Kidney tubule cell (primary cell): ENCODE data around the gene WDR87.
"Not testable (repeated sequence)": the region's sequence is repeated elsewhere in the genome, so short reads cannot be mapped to it uniquely, and the experiment has no call there.

Source experiments
- DNase-seq: peaks from one replicate; pipeline ENCODE4 v3.0.0-alpha.2; 2018; ENCODE audit warnings: low spot score

WDR87 gene

DNA sequence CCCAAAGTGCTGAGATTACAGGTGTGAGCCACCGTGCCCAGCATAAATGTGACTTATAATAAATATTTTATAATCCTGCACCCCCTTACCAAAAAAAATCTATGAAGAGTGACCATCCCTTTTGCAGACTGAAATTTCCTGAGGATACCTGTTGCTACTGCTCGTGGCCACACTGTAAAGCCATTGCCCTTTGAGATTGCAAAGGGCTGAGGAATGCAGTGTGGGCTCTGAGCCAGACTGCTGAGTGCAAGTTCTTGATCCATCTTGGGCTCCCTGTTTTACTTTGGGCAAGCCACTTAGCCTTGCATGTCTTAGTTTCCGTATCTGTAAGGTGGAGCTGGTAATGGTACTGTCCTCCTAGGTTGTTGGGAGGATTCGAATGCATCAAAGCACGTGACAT is 24.0 kb upstream of the WDR87 start:
- peak; percentile 77 for DNase-seq

GRCh38 chr19:37929355-37929923 is 23.0 kb upstream of the WDR87 start:
- DNase-seq: no peak

- no peak for DNase-seq
These were observed 22.3 kb upstream of the WDR87 start for GRCh38 chr19:37928527-37929286.

DNA sequence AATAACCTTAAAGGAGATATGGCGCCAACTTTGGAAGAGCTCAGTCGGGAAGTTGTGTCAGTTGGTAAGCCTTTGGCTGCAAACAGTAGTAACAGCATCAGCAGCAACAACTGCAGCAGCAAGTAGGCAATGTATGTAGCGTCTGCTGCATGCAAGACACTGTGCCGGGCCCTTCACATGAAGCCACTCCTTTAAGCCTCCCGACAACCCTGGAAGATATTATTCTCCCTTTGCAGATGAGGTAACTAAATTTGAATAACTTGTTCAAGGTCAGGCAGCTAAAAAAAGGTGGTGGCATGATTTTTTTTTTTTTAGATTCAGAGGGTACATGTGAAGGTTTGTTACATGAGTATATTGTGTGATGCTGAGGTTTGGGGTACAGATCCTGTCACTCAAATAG is 20.3 kb upstream of the WDR87 start:
- no peak for DNase-seq

GRCh38 chr19:37926255-37926654 is 19.9 kb upstream of the WDR87 start:
- DNase-seq: no peak

- no peak for DNase-seq
These were observed 18.8 kb upstream of the WDR87 start for GRCh38 chr19:37925212-37925611.

- not testable (repeated sequence) for DNase-seq
These were observed 18.2 kb upstream of the WDR87 start for GRCh38 chr19:37924573-37924972.

DNA sequence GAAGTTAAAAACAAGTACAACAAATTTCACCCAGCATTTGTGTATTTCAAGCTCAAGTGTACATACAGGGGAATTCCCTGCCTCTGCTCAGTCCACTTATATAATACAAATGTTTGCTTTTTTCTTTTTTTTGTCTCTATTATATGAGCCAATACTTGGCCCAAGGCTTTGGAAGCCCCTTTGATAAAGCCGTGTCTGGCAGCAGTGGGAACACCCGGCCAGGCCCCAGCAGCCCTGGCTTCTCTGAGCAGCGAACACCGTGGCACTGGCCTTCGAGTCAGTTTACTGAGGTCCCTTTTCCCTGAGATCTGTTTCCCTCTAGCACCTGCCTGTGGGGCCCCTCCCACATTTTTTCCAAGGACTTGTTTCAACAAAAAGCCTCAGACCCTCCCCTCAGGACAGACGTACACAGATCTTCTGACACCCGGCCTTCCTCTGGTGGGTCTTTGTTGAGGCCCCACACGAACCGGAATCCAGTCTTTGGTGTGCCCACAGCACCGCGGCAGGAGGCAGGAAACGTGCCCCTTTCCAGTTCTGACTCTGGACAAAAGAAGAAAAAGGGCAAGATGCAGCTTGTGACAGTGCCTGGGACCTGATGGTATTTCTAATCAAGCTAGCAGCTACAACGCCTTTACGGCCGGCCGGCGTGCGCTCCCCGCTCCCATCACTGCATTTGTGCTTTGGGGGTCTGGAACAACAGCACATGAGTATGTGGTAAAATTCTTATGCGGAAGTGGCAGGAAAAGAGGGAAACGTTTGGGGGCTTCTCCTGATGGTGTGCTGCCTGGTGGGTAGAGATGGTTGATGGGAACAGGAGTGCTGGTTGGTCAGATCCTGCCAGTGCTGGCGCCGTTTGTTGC is 14.4 kb upstream of the WDR87 start:
- no peak for DNase-seq

- no peak for DNase-seq
These were observed 8.5 kb upstream of the WDR87 start for GRCh38 chr19:37914908-37915307.

- DNase-seq: no peak
These were observed 3.3 kb upstream of the WDR87 start for GRCh38 chr19:37909661-37910199.

- DNase-seq: peak; percentile 12
These were observed 1.5 kb upstream of the WDR87 start for GRCh38 chr19:37907735-37908455.

- peak; percentile 97 for DNase-seq
These were observed 708 bp upstream of the WDR87 start, which contains the start of gene SIPA1L3 for GRCh38 chr19:37906869-37907734. TSS of gene SIPA1L3 (plus strand) at chr19:37907208. CDS start at chr19:38081566, 174,358 bp downstream.

- no peak for DNase-seq
These were observed 3.3 kb downstream of the WDR87 start for GRCh38 chr19:37903096-37903495.

DNA sequence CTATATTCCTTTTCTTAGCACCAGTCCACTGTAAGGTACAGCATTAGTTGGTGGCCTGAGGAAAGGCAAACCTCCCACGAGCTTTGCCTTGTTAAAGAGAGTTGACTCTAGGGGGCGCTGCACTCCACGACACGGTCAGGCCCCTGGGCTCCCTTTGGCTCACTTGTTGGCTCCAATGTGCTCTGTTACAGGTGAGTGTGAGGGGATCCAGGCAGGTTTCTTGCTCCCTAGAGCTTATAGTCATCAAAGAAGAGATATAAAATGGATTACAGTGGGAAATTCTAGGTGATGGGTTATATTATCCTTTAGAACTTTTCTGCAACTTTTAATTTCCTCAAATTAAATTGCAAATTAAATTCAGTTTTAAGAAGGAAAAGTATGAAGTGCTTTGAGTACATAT is 3.7 kb downstream of the WDR87 start:
- peak; percentile 83 for DNase-seq

- DNase-seq: no peak
These were observed 6.4 kb downstream of the WDR87 start for GRCh38 chr19:37899966-37900365.

- DNase-seq: no peak
These were observed 6.9 kb downstream of the WDR87 start for GRCh38 chr19:37899453-37899852.

- DNase-seq: no peak
These were observed 10.2 kb downstream of the WDR87 start for GRCh38 chr19:37896180-37896579.

DNA sequence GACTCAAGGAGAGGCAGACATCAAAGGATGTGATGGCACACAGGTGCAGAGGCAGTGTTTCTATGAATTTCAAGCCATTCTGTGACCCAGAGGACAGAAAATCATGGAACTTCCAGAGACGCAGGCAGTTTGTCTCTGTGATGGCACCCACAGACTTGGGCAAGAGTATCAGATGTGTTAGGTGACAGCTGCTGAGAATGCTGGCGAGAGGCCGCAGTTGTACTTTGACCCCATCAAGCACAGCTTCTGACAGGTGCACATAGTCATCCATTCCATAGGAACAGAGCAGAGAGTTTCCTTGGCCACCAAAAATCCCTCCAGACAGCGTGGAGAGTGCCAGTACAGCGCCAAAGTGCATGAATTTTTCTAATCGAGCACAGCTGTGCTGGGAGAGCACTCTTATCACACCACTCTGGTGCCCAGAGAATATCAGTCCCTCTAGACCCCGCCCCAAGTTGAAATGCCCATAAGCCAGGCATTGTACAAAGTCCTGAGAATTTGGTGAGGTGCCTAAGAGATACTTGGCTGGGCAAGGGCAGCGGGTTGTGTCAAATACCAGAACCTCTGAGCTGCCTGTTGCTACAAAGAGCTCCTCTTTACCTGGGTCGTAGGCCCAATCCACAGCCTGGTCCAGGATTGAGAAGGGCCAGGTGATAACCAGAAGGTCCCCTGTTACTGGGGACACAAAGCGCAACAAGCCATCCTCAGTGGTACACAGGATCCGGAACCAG is 12.4 kb downstream of the WDR87 start:
- no peak for DNase-seq

DNA sequence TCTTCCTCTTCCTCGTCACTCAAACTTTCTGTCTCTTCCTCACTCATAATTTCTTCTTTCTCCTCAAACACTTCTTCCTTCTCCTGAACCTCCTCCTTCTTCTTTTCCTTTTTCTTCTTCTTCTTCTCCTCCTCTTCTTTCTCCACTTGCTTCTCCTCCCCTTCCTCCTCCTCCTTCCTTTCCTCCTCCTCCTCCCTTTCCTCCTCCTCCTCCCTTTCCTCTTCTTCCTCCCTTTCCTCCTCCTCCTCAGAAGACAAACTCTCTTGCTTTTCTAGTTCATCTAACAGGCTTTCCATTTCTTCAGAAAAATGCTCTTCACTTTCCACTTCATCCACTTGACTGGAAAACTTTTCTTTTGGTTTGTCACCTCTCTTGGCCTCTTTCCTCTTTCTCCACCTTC is 19.8 kb downstream of the WDR87 start:
- DNase-seq: no peak

- DNase-seq: no peak
These were observed 21.0 kb downstream of the WDR87 start for GRCh38 chr19:37885392-37885791.
